ENCODE results near the gene C11orf86. TPM values are rescaled to one million over a fixed set of nuclear protein-coding genes. Genes with fewer than 3 reads are reported as not detected.

Gene C11orf86
- total and polyA plus RNA-seq, 2 of the 8 experiments (the other 6 are each of a cell fraction or from before 2014, with no cell fraction given): 0.91 to 0.97 TPM

- TF ChIP-seq GABPA (IDR thresholded peaks at IDR 0.05; ENCODE audit: borderline replicate concordance, insufficient read depth, low read length) (no peak; the same call in 1 of the 2 replicates), ASH2L (IDR thresholded peaks at IDR 0.05; ENCODE audit: low read length) (peak; percentile 75), KDM1A (IDR thresholded peaks at IDR 0.05; ENCODE audit: borderline replicate concordance, low read length) (no peak), TAF1 (IDR thresholded peaks at IDR 0.05; ENCODE audit: low read depth, low read length) (peak; percentile 79), SIRT6 (IDR thresholded peaks at IDR 0.05; ENCODE audit: low read length) (no peak), CTCF (IDR thresholded peaks at IDR 0.05; ENCODE audit: control extremely low read depth in 1 of 3, insufficient read depth in 1 of 3, low read depth in 1 of 3, low read length in 3 of 3) (0 out of 4 replicates have a peak, but pooled peaks of 1 of the 3 experiments have one; percentile 1), RXRA (IDR thresholded peaks at IDR 0.05; ENCODE audit: insufficient read depth, low read depth, low read length) (no peak), E2F6 (IDR thresholded peaks at IDR 0.05) (peak; percentile 97), KDM5A (IDR thresholded peaks at IDR 0.05; ENCODE audit: low read length) (no peak), FOSL1 (IDR thresholded peaks at IDR 0.05; ENCODE audit: insufficient read depth, low read depth, low read length) (no peak), ATF2 (IDR thresholded peaks at IDR 0.05; ENCODE audit: low read length) (no peak), CHD1 (IDR thresholded peaks at IDR 0.05; ENCODE audit: low read depth, low read length) (no peak), CREB1 (IDR thresholded peaks at IDR 0.05) (peak; percentile 73), EP300 (IDR thresholded peaks at IDR 0.05; ENCODE audit: borderline replicate concordance in 1 of 2, low read depth in 2 of 2, low read length in 2 of 2) (peak in 1 of 2 experiments; percentile 75; a peak in 1 of 3 replicates), RFX5 (IDR thresholded peaks at IDR 0.05; ENCODE audit: borderline replicate concordance, low read depth, low read length) (no peak)
Measured at GRCh38 chr11:66958232-66958955, 16.7 kb upstream of the C11orf86 start, which contains the start of gene PC (continued).
